Endothelial cell of umbilical vein (primary cell): ENCODE measurements around the gene DENND4A. TPM values are rescaled to one million over a fixed set of nuclear protein-coding genes. Genes with fewer than 3 reads are reported as not detected.

Source experiments
- BruUV-seq: library from RNA; stranded (reverse); fragments of 400-500 nt; replicated peaks from 2 replicates; lab custom pipeline; 2021; lab: Mats Ljungman, UMichigan
- CTCF ChIA-PET: fragments of 300-600, 350-600 bp; sonication (Branson Sonifier 250); formaldehyde crosslinking; loops from one replicate; lab custom pipeline; 2021; ENCODE audit warnings: antibody characterized with exemption, inconsistent platforms; lab: Charles Lee
- POLR2A ChIA-PET: fragments of 300-600, 350-600 bp; sonication (Branson Sonifier 250); formaldehyde crosslinking; loops from one replicate; lab custom pipeline; 2021; ENCODE audit warnings: antibody characterized with exemption, inconsistent platforms; lab: Charles Lee
- DNase-seq: peaks from one replicate; pipeline ENCODE4 v3.0.0-alpha.2; 2011; ENCODE audit warnings: low read depth, low spot score
- FAIRE-seq: peaks from 2 replicates; lab custom pipeline; 2011; peaks lifted over from hg19 to GRCh38; lab: Jason Lieb, UNC
- H2AFZ ChIP-seq: 2 replicates; pipeline ENCODE4 v1.6.0; 2012; ENCODE audit warnings: low read depth, low read length, control low read depth, inconsistent platforms
- H3K27ac ChIP-seq: 2 replicates; pipeline ENCODE4 v1.5.1; 2011; ENCODE audit warnings: low read depth, mild to moderate bottlenecking, control low read depth, low read length, moderate library complexity; ENCODE audit not compliant: insufficient read depth
- H3K27me3 ChIP-seq, 2 experiments: 2 replicates each; pipeline versions ENCODE4 v1.6.0 to v1.6.1; 2011; ENCODE audit warnings: low read length in 2 of 2, mixed read lengths in 1 of 2; ENCODE audit not compliant: control insufficient read depth in 2 of 2, insufficient read depth in 2 of 2
- H3K36me3 ChIP-seq, 2 experiments: 2 replicates in 1 of 2; 3 replicates in 1 of 2; pipeline ENCODE4 v1.5.1; 2011; ENCODE audit warnings: low read length in 2 of 2, mild to moderate bottlenecking in 1 of 2, moderate library complexity in 1 of 2; ENCODE audit not compliant: control insufficient read depth in 2 of 2, insufficient read depth in 2 of 2; ENCODE audit errors: extremely low read depth in 1 of 2
- H3K4me1 ChIP-seq: 3 replicates; pipeline ENCODE4 v1.5.1; 2011; ENCODE audit warnings: mild to moderate bottlenecking, low read length; ENCODE audit not compliant: control insufficient read depth, insufficient read depth; ENCODE audit errors: extremely low read depth
- H3K4me2 ChIP-seq: 2 replicates; pipeline ENCODE4 v1.6.1; 2011; ENCODE audit warnings: low read length, control low read depth, mixed read lengths; ENCODE audit not compliant: insufficient read depth
- H3K4me3 ChIP-seq, 3 experiments: fragments of 200-600 bp in 1 of 3; sonication (generic), shearing (Covaris generic) in 1 of 3; replicated peaks in 1 of 3; 2 replicates each; pipeline ENCODE4 v1.5.1; 2011 to 2016; ENCODE audit warnings: control low read depth in 3 of 3, low read length in 3 of 3, mild to moderate bottlenecking in 2 of 3, inconsistent platforms in 1 of 3, low read depth in 1 of 3, moderate library complexity in 1 of 3; ENCODE audit not compliant: insufficient read depth in 1 of 3
- H3K79me2 ChIP-seq: 2 replicates; pipeline ENCODE4 v1.6.0; 2012; ENCODE audit warnings: low read length, inconsistent platforms; ENCODE audit not compliant: control insufficient read depth, insufficient read depth
- H3K9ac ChIP-seq: replicated peaks from 2 replicates; pipeline ENCODE3; 2011; ENCODE audit warnings: low read length, control low read depth; ENCODE audit not compliant: insufficient read depth; ENCODE audit errors: extremely low read depth
- H3K9me1 ChIP-seq: replicated peaks from 3 replicates; pipeline ENCODE4 v1.6.0; 2011; ENCODE audit warnings: mild to moderate bottlenecking, low read length; ENCODE audit not compliant: control insufficient read depth, insufficient read depth; ENCODE audit errors: extremely low read depth
- H3K9me3 ChIP-seq: replicated peaks from 2 replicates; pipeline ENCODE4 v1.5.1; 2012; ENCODE audit warnings: low read length, inconsistent platforms; ENCODE audit not compliant: control insufficient read depth, insufficient read depth
- H4K20me1 ChIP-seq: replicated peaks from 2 replicates; pipeline ENCODE3; 2011; ENCODE audit warnings: mild to moderate bottlenecking, low read length; ENCODE audit not compliant: control insufficient read depth, insufficient read depth; ENCODE audit errors: extremely low read depth
- EZH2 ChIP-seq: IDR thresholded peaks from 2 replicates; pipeline ENCODE4 v1.6.1; 2012; ENCODE audit warnings: borderline replicate concordance, low read depth, mild to moderate bottlenecking, moderate library complexity, low read length, inconsistent platforms; ENCODE audit not compliant: severe bottlenecking
- FOS ChIP-seq: IDR thresholded peaks from 2 replicates; pipeline ENCODE4 v1.6.1; 2011; ENCODE audit warnings: mild to moderate bottlenecking, low read length, moderate library complexity, borderline replicate concordance; ENCODE audit not compliant: insufficient read depth
- GATA2 ChIP-seq: IDR thresholded peaks from 2 replicates; pipeline ENCODE4 v1.7.0; 2011; ENCODE audit warnings: low read depth, mild to moderate bottlenecking, moderate library complexity, mixed read lengths, low read length; ENCODE audit not compliant: insufficient read length, insufficient read depth
- JUN ChIP-seq: IDR thresholded peaks from 2 replicates; pipeline ENCODE4 v1.6.1; 2011; ENCODE audit warnings: borderline replicate concordance, low read depth; ENCODE audit not compliant: insufficient read length, insufficient read depth
- MYC ChIP-seq: IDR thresholded peaks from one replicate; pipeline ENCODE4 v1.6.1; 2011; ENCODE audit warnings: mild to moderate bottlenecking, low read depth, low read length
- POLR2A ChIP-seq: IDR thresholded peaks from 2 replicates; pipeline ENCODE4 v1.6.1; 2012; ENCODE audit warnings: low read depth, mild to moderate bottlenecking, control low read depth, low read length
- POLR2AphosphoS5 ChIP-seq: IDR thresholded peaks from 2 replicates; pipeline ENCODE4 v1.6.1; 2012; ENCODE audit warnings: low read depth, mild to moderate bottlenecking, control low read depth, low read length, moderate library complexity; ENCODE audit not compliant: insufficient read depth
- dilution Hi-C: fragments of 300-500 bp; cut with MboI; formaldehyde crosslinking; loops from one replicate; pipeline ENCODE4 v1.15.0; 2019; ENCODE audit warnings: low sequenced_read_pairs; ENCODE audit not compliant: extremely low pct_ligation_motif_present
- intact Hi-C: fragments of 100-400 bp; cut with micrococcal nuclease; formaldehyde crosslinking; loops from one replicate; pipeline ENCODE4 v1.10.0; 2022
- polyA plus RNA-seq, 4 experiments: library from polyadenylated mRNA; depleted of rRNA in 3 of 4; stranded (reverse) in 3 of 4; unstranded in 1 of 4; fragments of >200 nt; gene quantifications; 2 replicates each; pipeline versions ENCODE4 v1.2.1 to v1.2.3, GENCODE V29; 2011 to 2012; ENCODE audit warnings: missing spikeins in 1 of 4
- total RNA-seq: library from RNA; stranded (reverse); gene quantifications from 2 replicates; pipeline ENCODE4 v1.2.3, GENCODE V29; 2021
- TF ChIP-seq, protein P1 (sequence below), 2 donors: IDR thresholded peaks; 1 replicate in 1 of 2; 2 replicates in 1 of 2; pipeline ENCODE4 v1.5.1; 2011; ENCODE audit warnings: low read length in 2 of 2, mild to moderate bottlenecking in 2 of 2, moderate library complexity in 2 of 2, control low read depth in 1 of 2, inconsistent platforms in 1 of 2, low read depth in 1 of 2; ENCODE audit not compliant: insufficient read depth in 1 of 2; ENCODE audit errors: extremely low read depth in 1 of 2
- TF ChIP-seq, protein P2 (sequence below): IDR thresholded peaks from 2 replicates; pipeline ENCODE4 v1.6.1; 2011; ENCODE audit not compliant: insufficient read depth, insufficient read length

Gene DENND4A
- total and polyA plus RNA-seq, 2 donors (not counting 3 experiments of a cell fraction or from before 2014, with no cell fraction given), result 5.7 to 22.2 TPM

DNA sequence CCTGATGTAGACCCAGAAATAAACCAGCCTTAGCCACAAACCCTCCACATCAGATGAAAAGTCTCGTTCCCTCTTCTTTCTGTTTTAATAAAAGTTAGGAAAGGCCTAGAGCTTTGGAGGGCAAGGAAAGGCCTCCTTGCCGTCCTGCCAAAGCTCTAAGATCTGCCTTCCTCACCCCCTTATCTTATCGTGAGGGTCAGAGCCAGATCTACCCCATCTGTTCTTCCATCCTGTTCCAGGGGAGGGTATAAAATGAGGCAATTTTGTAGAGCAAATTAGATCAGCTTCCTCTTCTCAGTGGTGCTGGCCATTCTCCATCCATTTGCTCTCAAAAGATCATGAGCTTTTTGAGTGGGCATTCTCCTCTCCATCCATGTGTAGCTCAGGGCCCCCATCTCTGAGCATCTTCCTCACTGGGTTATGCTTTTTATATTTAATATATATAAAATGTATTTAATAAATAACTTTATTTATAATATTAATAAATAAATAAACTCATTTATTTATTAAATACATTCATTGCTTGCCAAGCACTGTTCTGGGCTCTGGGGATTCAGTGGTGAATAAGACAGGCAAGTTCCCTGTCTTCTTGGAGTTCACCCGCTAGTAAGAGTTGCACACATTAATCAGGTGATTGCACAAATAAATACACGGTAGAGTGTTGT is 172.3 kb downstream of the DENND4A start:
- DNase-seq, result no peak

More for the DNA sequence above, 172.3 kb downstream of the DENND4A start:
- Histone ChIP-seq H3K27ac (no peak overlapping the region), H3K9me3 (no peaks in the 10 kb centered on the region), H3K79me2 (no peaks in the 10 kb centered on the region), H3K4me2 (no peak overlapping the region), H2AFZ (no peak overlapping the region), H3K27me3 (no peaks in the 10 kb centered on the region), H3K36me3 (no peaks in the 10 kb centered on the region), H3K9me1 (no peaks in the 10 kb centered on the region), H3K4me1 (no peaks in the 10 kb centered on the region), H4K20me1 (no peaks in the 10 kb centered on the region), H3K4me3 (no peak overlapping the region), H3K9ac (no peak overlapping the region)
- intact Hi-C loops, result no loop called here
- BruUV-seq, result no TSS peak
- CTCF ChIA-PET, result interaction anchor here (1.1 kb wide), 1 partner anchor 8 kb away, joined by 4 read pairs; the partner anchor contains the start of gene INTS14
- no peak for FAIRE-seq
- TF ChIP-seq POLR2AphosphoS5 (no peak), EZH2 (no peak), FOS (no peak), JUN (no peak), POLR2A (no peak), MYC (no peak), GATA2 (no peak)
- TF ChIP-seq, protein P1, sequence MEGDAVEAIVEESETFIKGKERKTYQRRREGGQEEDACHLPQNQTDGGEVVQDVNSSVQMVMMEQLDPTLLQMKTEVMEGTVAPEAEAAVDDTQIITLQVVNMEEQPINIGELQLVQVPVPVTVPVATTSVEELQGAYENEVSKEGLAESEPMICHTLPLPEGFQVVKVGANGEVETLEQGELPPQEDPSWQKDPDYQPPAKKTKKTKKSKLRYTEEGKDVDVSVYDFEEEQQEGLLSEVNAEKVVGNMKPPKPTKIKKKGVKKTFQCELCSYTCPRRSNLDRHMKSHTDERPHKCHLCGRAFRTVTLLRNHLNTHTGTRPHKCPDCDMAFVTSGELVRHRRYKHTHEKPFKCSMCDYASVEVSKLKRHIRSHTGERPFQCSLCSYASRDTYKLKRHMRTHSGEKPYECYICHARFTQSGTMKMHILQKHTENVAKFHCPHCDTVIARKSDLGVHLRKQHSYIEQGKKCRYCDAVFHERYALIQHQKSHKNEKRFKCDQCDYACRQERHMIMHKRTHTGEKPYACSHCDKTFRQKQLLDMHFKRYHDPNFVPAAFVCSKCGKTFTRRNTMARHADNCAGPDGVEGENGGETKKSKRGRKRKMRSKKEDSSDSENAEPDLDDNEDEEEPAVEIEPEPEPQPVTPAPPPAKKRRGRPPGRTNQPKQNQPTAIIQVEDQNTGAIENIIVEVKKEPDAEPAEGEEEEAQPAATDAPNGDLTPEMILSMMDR (IDR thresholded peaks at IDR 0.05; ENCODE audit: extremely low read depth in 1 of 2, insufficient read depth in 1 of 2, low read depth in 1 of 2, low read length in 2 of 2), result no peak
- TF ChIP-seq, protein P2, sequence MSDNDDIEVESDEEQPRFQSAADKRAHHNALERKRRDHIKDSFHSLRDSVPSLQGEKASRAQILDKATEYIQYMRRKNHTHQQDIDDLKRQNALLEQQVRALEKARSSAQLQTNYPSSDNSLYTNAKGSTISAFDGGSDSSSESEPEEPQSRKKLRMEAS, result no peak
- POLR2A ChIA-PET, result no interaction called here
- dilution Hi-C loops, result no loop called here
